GM23338 (cell line): ENCODE results near the gene EYS. TPM values are rescaled to one million over a fixed set of nuclear protein-coding genes. Genes with fewer than 3 reads are reported as not detected.

Experiments used
- ATAC-seq: fragments of 200-7000 bp; cut with Tn5 transposase; 3 replicates; pipeline ENCODE4 v1.9.1; 2020
- DNase-seq: peaks from one replicate; pipeline ENCODE4 v3.0.0-alpha.2; 2015; ENCODE audit warnings: low spot score
- H2AFZ ChIP-seq: fragments of 200-600 bp; sonication (generic); 2 replicates; pipeline ENCODE4 v1.8.0; 2016; ENCODE audit warnings: antibody characterized with exemption, mild to moderate bottlenecking, moderate library complexity
- H3F3A ChIP-seq: fragments of 200-600 bp; sonication (generic); replicated peaks from 2 replicates; pipeline ENCODE4 v1.8.0; 2017; ENCODE audit warnings: antibody characterized with exemption, mixed run types, low read depth
- H3K27ac ChIP-seq: fragments of 200-600 bp; sonication (generic); 2 replicates; pipeline ENCODE4 v1.6.1; 2016; ENCODE audit warnings: low read depth
- H3K27me3 ChIP-seq: fragments of 200-600 bp; sonication (generic); 2 replicates; pipeline ENCODE4 v1.8.0; 2016; ENCODE audit warnings: mild to moderate bottlenecking, mixed run types, moderate library complexity; ENCODE audit not compliant: insufficient read depth
- H3K36me3 ChIP-seq: fragments of 200-600 bp; sonication (generic); 2 replicates; pipeline ENCODE4 v1.8.0; 2016; ENCODE audit warnings: mild to moderate bottlenecking; ENCODE audit not compliant: insufficient read depth
- H3K4me1 ChIP-seq: fragments of 200-600 bp; sonication (generic); 2 replicates; pipeline ENCODE4 v1.8.0; 2016; ENCODE audit warnings: mild to moderate bottlenecking, moderate library complexity; ENCODE audit not compliant: insufficient read depth
- H3K4me2 ChIP-seq: fragments of 200-600 bp; sonication (generic); 2 replicates; pipeline ENCODE4 v1.7.1; 2017; ENCODE audit warnings: mixed run types
- H3K4me3 ChIP-seq: fragments of 200-600 bp; sonication (generic); 2 replicates; pipeline ENCODE4 v1.6.1; 2016; ENCODE audit warnings: mixed run types
- H3K79me2 ChIP-seq: fragments of 200-600 bp; sonication (generic); replicated peaks from 2 replicates; pipeline ENCODE4 v1.8.0; 2017; ENCODE audit warnings: mild to moderate bottlenecking; ENCODE audit not compliant: insufficient read depth
- H3K9me2 ChIP-seq: fragments of 200-600 bp; sonication (generic); 2 replicates; pipeline ENCODE4 v1.8.0; 2017; ENCODE audit not compliant: insufficient read depth
- H4K20me1 ChIP-seq: fragments of 200-600 bp; sonication (generic); replicated peaks from 2 replicates; pipeline ENCODE4 v1.8.0; 2017; ENCODE audit warnings: mild to moderate bottlenecking; ENCODE audit not compliant: insufficient read depth
- H3K27ac Mint-ChIP-seq: 2 replicates; pipeline ENCODE4 v1.8.0; 2020; ENCODE audit warnings: inconsistent platforms, mild to moderate bottlenecking, moderate library complexity, mixed read lengths
- H3K27me3 Mint-ChIP-seq: 3 replicates; pipeline ENCODE4 v1.8.0; 2022; ENCODE audit warnings: low read depth, mild to moderate bottlenecking, moderate library complexity, mixed read lengths, inconsistent platforms; ENCODE audit not compliant: insufficient read depth, poor library complexity
- H3K36me3 Mint-ChIP-seq: 3 replicates; pipeline ENCODE4 v1.8.0; 2021; ENCODE audit warnings: low read depth, mild to moderate bottlenecking, inconsistent platforms, moderate library complexity, mixed read lengths
- H3K4me1 Mint-ChIP-seq: 3 replicates; pipeline ENCODE4 v1.8.0; 2020; ENCODE audit warnings: mild to moderate bottlenecking, inconsistent platforms, mixed read lengths
- H3K4me3 Mint-ChIP-seq: 3 replicates; pipeline ENCODE4 v1.8.0; 2021; ENCODE audit warnings: moderate library complexity, mild to moderate bottlenecking, inconsistent platforms, mixed read lengths
- H3K9me3 Mint-ChIP-seq: 3 replicates; pipeline ENCODE4 v1.8.0; 2020; ENCODE audit warnings: moderate library complexity, mild to moderate bottlenecking, inconsistent platforms, mixed read lengths
- CREB1 ChIP-seq: fragments of 250-450 bp; sonication (Bioruptor Pico); IDR thresholded peaks from 2 replicates; pipeline ENCODE4 v1.5.0; 2020; ENCODE audit warnings: low read depth, mild to moderate bottlenecking, moderate library complexity
- EZH2 ChIP-seq: fragments of 200-600 bp; sonication (generic); IDR thresholded peaks from one replicate; pipeline ENCODE4 v1.8.0; 2017; ENCODE audit warnings: antibody characterized with exemption, mild to moderate bottlenecking, low read depth; ENCODE audit not compliant: unreplicated experiment
- EZH2phosphoT487 ChIP-seq: fragments of 200-600 bp; sonication (generic); IDR thresholded peaks from one replicate; pipeline ENCODE4 v1.8.1; 2018; ENCODE audit warnings: antibody characterized with exemption; ENCODE audit not compliant: unreplicated experiment
- JUNB ChIP-seq: IDR thresholded peaks from one replicate; pipeline ENCODE4 v1.6.1; 2016; ENCODE audit warnings: antibody characterized with exemption; ENCODE audit not compliant: unreplicated experiment
- NANOG ChIP-seq: IDR thresholded peaks from 2 replicates; pipeline ENCODE4 v1.6.1; 2016; ENCODE audit warnings: antibody characterized with exemption, borderline replicate concordance
- POLR2AphosphoS5 ChIP-seq: IDR thresholded peaks from 2 replicates; pipeline ENCODE4 v1.6.1; 2016; ENCODE audit warnings: antibody characterized with exemption, low read depth
- STAT1 ChIP-seq: IDR thresholded peaks from one replicate; pipeline ENCODE4 v1.6.1; 2016; ENCODE audit warnings: antibody characterized with exemption; ENCODE audit not compliant: unreplicated experiment
- ZNF114 ChIP-seq: fragments of 250-450 bp; sonication (Bioruptor Pico); IDR thresholded peaks from 2 replicates; pipeline ENCODE4 v1.5.0; 2020; ENCODE audit warnings: mild to moderate bottlenecking, moderate library complexity
- ZNF331 ChIP-seq: fragments of 250-450 bp; sonication (Bioruptor Pico); IDR thresholded peaks from 2 replicates; pipeline ENCODE4 v1.5.0; 2020; ENCODE audit warnings: low read depth, mild to moderate bottlenecking, moderate library complexity
- polyA plus RNA-seq: library from polyadenylated mRNA; unstranded; fragments of >200 nt; fragmentation: Nextera tagmentation; extraction: Ambion mirVana; gene quantifications from 2 replicates; pipeline ENCODE4 v1.2.1, GENCODE V29; 2016
- total RNA-seq: library from RNA; depleted of rRNA; stranded (reverse); fragments of >200 nt; shearing (Covaris generic); gene quantifications from 2 replicates; pipeline ENCODE4 v1.2.3, GENCODE V29; 2014
- TF ChIP-seq, protein P1 (sequence below), 2 experiments: fragments of 200-600 bp in 1 of 2; sonication (generic) in 1 of 2; conservative IDR thresholded peaks; 2 replicates each; pipeline versions ENCODE4 v1.5.1 to v1.6.1; 2016 to 2017; ENCODE audit warnings: antibody characterized with exemption in 2 of 2, low read depth in 2 of 2, mild to moderate bottlenecking in 2 of 2, moderate library complexity in 1 of 2
- TF ChIP-seq, protein P2 (sequence below): fragments of 250-450 bp; sonication (Bioruptor Pico); IDR thresholded peaks from 2 replicates; pipeline ENCODE4 v1.5.0; 2020; ENCODE audit warnings: mild to moderate bottlenecking, moderate library complexity
- TF ChIP-seq, protein P3 (sequence below): IDR thresholded peaks from one replicate; pipeline ENCODE4 v1.6.1; 2018; ENCODE audit warnings: antibody characterized with exemption; ENCODE audit not compliant: unreplicated experiment
- TF ChIP-seq, protein P4 (sequence below): IDR thresholded peaks from 2 replicates; pipeline ENCODE4 v1.6.1; 2016; ENCODE audit warnings: antibody characterized with exemption

EYS gene
- total and polyA plus RNA-seq, 2 experiments from 2014 or later, result 0.38 to 0.52 TPM

DNA sequence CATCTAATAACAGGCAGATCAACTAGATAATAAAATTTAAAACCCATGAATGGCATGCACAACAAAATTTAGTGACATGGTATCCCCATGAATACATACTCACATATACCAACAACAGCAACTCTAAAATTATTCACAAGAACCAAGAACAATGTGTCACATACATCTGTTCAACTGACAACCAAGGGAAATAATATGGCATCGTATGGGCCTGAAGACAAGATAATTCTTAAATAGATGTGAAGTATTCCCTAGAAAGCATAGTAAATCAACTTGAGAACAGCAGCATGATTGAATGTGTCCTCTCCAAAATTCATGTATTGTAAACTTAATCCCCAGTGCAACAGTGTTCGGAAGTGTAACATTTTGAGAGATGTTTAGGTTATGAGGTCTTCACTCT, 635.5 kb downstream of the EYS start (continued):
- TF ChIP-seq NANOG (no peak), JUNB (no peak)

DNA sequence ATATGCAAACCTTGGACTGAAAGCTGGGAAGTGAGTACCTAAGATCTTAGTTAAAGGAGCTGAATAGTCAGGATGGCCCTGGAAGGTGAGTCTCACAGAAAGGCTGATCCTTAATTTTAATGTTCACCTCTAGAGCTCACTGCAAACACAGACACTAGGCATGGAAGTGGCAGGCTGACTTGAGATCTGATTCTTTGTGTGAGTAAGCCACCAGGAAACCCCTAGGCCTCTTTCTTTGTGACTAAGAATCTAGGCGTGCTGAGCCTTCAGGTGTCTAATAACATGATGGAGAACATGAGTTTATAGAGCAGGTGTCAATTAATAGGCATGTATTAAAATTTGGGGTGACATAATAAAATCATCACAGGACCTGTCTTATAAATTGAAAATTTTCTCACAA, 642.2 kb downstream of the EYS start:
- Histone ChIP-seq H3K36me3 (no peaks in the 10 kb centered on the region), H2AFZ (no peak overlapping the region), H3K4me3 (no peak overlapping the region), H3K27me3 (no peaks in the 10 kb centered on the region), H3K9me2 (no peaks in the 10 kb centered on the region), H3K4me1 (no peaks in the 10 kb centered on the region), H3K27ac (no peak overlapping the region), H3K79me2 (no peaks in the 10 kb centered on the region), H3K4me2 (no peak overlapping the region), H4K20me1 (no peaks in the 10 kb centered on the region), H3F3A (no peaks in the 10 kb centered on the region)
- Mint-ChIP-seq H3K4me3 (no peak overlapping the region), H3K27me3 (peaks cover 2% of the 10 kb centered on the region), H3K9me3 (peaks cover 5% of the 10 kb centered on the region; the same call in 2 of the 3 replicates), H3K4me1 (no peaks in the 10 kb centered on the region), H3K36me3 (no peaks in the 10 kb centered on the region), H3K27ac (no peak overlapping the region)
- TF ChIP-seq POLR2AphosphoS5 (no peak), EZH2 (no peak), EZH2phosphoT487 (no peak), NANOG (no peak), ZNF331 (CRISPR knock-in tag) (no peak), JUNB (no peak), STAT1 (no peak), CREB1 (CRISPR knock-in tag) (no peak), ZNF114 (CRISPR knock-in tag) (no peak)
- TF ChIP-seq, protein P1, sequence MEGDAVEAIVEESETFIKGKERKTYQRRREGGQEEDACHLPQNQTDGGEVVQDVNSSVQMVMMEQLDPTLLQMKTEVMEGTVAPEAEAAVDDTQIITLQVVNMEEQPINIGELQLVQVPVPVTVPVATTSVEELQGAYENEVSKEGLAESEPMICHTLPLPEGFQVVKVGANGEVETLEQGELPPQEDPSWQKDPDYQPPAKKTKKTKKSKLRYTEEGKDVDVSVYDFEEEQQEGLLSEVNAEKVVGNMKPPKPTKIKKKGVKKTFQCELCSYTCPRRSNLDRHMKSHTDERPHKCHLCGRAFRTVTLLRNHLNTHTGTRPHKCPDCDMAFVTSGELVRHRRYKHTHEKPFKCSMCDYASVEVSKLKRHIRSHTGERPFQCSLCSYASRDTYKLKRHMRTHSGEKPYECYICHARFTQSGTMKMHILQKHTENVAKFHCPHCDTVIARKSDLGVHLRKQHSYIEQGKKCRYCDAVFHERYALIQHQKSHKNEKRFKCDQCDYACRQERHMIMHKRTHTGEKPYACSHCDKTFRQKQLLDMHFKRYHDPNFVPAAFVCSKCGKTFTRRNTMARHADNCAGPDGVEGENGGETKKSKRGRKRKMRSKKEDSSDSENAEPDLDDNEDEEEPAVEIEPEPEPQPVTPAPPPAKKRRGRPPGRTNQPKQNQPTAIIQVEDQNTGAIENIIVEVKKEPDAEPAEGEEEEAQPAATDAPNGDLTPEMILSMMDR (conservative IDR thresholded peaks at IDR 0.05; ENCODE audit: low read depth in 2 of 2), result no peak
- TF ChIP-seq, protein P2, sequence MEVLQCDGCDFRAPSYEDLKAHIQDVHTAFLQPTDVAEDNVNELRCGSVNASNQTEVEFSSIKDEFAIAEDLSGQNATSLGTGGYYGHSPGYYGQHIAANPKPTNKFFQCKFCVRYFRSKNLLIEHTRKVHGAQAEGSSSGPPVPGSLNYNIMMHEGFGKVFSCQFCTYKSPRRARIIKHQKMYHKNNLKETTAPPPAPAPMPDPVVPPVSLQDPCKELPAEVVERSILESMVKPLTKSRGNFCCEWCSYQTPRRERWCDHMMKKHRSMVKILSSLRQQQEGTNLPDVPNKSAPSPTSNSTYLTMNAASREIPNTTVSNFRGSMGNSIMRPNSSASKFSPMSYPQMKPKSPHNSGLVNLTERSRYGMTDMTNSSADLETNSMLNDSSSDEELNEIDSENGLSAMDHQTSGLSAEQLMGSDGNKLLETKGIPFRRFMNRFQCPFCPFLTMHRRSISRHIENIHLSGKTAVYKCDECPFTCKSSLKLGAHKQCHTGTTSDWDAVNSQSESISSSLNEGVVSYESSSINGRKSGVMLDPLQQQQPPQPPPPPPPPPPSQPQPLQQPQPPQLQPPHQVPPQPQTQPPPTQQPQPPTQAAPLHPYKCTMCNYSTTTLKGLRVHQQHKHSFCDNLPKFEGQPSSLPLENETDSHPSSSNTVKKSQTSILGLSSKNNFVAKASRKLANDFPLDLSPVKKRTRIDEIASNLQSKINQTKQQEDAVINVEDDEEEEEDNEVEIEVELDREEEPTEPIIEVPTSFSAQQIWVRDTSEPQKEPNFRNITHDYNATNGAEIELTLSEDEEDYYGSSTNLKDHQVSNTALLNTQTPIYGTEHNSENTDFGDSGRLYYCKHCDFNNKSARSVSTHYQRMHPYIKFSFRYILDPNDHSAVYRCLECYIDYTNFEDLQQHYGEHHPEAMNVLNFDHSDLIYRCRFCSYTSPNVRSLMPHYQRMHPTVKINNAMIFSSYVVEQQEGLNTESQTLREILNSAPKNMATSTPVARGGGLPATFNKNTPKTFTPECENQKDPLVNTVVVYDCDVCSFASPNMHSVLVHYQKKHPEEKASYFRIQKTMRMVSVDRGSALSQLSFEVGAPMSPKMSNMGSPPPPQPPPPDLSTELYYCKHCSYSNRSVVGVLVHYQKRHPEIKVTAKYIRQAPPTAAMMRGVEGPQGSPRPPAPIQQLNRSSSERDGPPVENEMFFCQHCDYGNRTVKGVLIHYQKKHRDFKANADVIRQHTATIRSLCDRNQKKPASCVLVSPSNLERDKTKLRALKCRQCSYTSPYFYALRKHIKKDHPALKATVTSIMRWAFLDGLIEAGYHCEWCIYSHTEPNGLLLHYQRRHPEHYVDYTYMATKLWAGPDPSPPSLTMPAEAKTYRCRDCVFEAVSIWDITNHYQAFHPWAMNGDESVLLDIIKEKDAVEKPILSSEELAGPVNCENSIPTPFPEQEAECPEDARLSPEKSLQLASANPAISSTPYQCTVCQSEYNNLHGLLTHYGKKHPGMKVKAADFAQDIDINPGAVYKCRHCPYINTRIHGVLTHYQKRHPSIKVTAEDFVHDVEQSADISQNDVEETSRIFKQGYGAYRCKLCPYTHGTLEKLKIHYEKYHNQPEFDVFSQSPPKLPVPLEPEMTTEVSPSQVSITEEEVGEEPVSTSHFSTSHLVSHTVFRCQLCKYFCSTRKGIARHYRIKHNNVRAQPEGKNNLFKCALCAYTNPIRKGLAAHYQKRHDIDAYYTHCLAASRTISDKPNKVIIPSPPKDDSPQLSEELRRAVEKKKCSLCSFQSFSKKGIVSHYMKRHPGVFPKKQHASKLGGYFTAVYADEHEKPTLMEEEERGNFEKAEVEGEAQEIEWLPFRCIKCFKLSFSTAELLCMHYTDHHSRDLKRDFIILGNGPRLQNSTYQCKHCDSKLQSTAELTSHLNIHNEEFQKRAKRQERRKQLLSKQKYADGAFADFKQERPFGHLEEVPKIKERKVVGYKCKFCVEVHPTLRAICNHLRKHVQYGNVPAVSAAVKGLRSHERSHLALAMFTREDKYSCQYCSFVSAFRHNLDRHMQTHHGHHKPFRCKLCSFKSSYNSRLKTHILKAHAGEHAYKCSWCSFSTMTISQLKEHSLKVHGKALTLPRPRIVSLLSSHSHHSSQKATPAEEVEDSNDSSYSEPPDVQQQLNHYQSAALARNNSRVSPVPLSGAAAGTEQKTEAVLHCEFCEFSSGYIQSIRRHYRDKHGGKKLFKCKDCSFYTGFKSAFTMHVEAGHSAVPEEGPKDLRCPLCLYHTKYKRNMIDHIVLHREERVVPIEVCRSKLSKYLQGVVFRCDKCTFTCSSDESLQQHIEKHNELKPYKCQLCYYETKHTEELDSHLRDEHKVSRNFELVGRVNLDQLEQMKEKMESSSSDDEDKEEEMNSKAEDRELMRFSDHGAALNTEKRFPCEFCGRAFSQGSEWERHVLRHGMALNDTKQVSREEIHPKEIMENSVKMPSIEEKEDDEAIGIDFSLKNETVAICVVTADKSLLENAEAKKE (CRISPR knock-in tag), result no peak
- TF ChIP-seq, protein P3, sequence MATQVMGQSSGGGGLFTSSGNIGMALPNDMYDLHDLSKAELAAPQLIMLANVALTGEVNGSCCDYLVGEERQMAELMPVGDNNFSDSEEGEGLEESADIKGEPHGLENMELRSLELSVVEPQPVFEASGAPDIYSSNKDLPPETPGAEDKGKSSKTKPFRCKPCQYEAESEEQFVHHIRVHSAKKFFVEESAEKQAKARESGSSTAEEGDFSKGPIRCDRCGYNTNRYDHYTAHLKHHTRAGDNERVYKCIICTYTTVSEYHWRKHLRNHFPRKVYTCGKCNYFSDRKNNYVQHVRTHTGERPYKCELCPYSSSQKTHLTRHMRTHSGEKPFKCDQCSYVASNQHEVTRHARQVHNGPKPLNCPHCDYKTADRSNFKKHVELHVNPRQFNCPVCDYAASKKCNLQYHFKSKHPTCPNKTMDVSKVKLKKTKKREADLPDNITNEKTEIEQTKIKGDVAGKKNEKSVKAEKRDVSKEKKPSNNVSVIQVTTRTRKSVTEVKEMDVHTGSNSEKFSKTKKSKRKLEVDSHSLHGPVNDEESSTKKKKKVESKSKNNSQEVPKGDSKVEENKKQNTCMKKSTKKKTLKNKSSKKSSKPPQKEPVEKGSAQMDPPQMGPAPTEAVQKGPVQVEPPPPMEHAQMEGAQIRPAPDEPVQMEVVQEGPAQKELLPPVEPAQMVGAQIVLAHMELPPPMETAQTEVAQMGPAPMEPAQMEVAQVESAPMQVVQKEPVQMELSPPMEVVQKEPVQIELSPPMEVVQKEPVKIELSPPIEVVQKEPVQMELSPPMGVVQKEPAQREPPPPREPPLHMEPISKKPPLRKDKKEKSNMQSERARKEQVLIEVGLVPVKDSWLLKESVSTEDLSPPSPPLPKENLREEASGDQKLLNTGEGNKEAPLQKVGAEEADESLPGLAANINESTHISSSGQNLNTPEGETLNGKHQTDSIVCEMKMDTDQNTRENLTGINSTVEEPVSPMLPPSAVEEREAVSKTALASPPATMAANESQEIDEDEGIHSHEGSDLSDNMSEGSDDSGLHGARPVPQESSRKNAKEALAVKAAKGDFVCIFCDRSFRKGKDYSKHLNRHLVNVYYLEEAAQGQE, result no peak
- TF ChIP-seq, protein P4, sequence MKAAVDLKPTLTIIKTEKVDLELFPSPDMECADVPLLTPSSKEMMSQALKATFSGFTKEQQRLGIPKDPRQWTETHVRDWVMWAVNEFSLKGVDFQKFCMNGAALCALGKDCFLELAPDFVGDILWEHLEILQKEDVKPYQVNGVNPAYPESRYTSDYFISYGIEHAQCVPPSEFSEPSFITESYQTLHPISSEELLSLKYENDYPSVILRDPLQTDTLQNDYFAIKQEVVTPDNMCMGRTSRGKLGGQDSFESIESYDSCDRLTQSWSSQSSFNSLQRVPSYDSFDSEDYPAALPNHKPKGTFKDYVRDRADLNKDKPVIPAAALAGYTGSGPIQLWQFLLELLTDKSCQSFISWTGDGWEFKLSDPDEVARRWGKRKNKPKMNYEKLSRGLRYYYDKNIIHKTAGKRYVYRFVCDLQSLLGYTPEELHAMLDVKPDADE, result no peak
- DNase-seq, result no peak
- ATAC-seq, result no peak
